HL-60 (cell line): ENCODE data around the gene PNISR.

Source experiments
- DNase-seq, 2 experiments: peaks; one replicate each; pipeline ENCODE4 v3.0.0-alpha.2; 2010 to 2020; ENCODE audit warnings: low read depth in 1 of 2, low spot score in 1 of 2
- H3K27ac ChIP-seq: fragments of 250-450 bp; sonication (Bioruptor Pico); replicated peaks from 2 replicates; pipeline ENCODE4 v1.5.1; 2020; ENCODE audit warnings: mild to moderate bottlenecking, moderate library complexity
- H3K27me3 ChIP-seq: fragments of 250-450 bp; sonication (Bioruptor Pico); 2 replicates; pipeline ENCODE4 v1.5.1; 2021; ENCODE audit warnings: mild to moderate bottlenecking, moderate library complexity; ENCODE audit not compliant: insufficient read depth, poor library complexity, severe bottlenecking
- H3K4me3 ChIP-seq: replicated peaks from 2 replicates; pipeline ENCODE4 v1.5.1; 2011; ENCODE audit warnings: mild to moderate bottlenecking, control low read depth, low read length; ENCODE audit not compliant: insufficient read depth
- CTCF ChIP-seq: IDR thresholded peaks from one replicate; pipeline ENCODE4 v1.5.1; 2011; ENCODE audit warnings: low read length, control low read depth, inconsistent platforms; ENCODE audit not compliant: insufficient read depth
- GABPA ChIP-seq: IDR thresholded peaks from 2 replicates; pipeline ENCODE4 v1.6.1; 2012; ENCODE audit warnings: low read depth
- POLR2AphosphoS5 ChIP-seq: IDR thresholded peaks from 2 replicates; pipeline ENCODE4 v1.6.1; 2012; ENCODE audit warnings: low read depth
- REST ChIP-seq: IDR thresholded peaks from 2 replicates; pipeline ENCODE4 v1.6.1; 2012; ENCODE audit warnings: low read depth; ENCODE audit not compliant: insufficient replicate concordance
- SPI1 ChIP-seq: IDR thresholded peaks from 2 replicates; pipeline ENCODE4 v1.6.1; 2012; ENCODE audit warnings: low read depth, mild to moderate bottlenecking, borderline replicate concordance

The PNISR gene

GRCh38 chr6:99434702-99435530, 9.8 kb upstream of the PNISR start:
- Histone ChIP-seq H3K4me3 (no peak overlapping the region), H3K27me3 (no peaks in the 10 kb centered on the region), H3K27ac (no peak overlapping the region)
- TF ChIP-seq CTCF (peak; percentile 39), SPI1 (no peak), REST (no peak)
- no peak for DNase-seq

DNA sequence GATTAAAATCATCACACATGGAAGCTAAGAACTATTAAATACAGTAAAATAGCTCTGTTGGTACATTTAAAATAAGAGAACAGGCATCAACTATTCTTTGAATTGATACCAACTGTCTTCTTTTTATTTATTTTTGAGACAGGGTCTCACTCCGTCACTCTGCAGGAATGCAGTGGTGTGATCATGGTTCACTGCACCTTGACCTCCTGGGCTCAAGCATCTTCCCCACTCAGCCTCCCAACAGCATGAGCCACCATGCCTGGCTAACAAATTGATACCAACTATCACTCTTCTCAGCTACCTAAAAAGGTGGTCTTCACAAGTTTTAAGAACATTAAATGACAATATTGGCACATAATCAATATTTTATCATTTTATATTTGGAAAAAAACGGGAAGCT, 7.8 kb upstream of the PNISR start:
- no peak for DNase-seq
- H3K4me3 ChIP-seq: no peak overlapping the region
- H3K27ac ChIP-seq: no peak overlapping the region
- TF ChIP-seq CTCF (no peak), SPI1 (no peak), POLR2AphosphoS5 (no peak), REST (no peak), GABPA (no peak)
- no peaks in the 10 kb centered on the region for H3K27me3 ChIP-seq

DNA sequence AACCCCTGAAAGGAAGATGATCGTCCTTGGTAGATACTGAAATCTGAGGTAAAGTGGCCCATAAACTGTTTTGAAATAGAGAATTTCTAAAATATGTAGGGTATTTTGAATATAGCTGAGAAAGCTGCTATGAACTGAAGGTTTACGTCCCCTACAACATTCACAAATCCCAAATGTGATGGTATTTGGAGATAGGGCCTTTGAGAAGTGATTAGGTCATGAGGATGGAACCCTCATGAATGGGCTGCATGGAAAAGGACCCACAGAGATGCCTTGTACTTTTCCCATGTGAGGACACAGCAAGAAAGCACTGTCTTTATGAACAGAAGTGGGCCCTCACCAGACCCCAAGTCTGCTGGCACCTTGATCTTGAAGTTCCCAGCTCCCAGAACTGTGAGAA, 6.8 kb upstream of the PNISR start:
- Histone ChIP-seq H3K4me3 (no peak overlapping the region), H3K27me3 (no peaks in the 10 kb centered on the region), H3K27ac (no peak overlapping the region)
- DNase-seq: no peak
- TF ChIP-seq CTCF: no peak
- TF ChIP-seq POLR2AphosphoS5: no peak

- no peak for TF ChIP-seq GABPA
- TF ChIP-seq SPI1: no peak
- no peak for TF ChIP-seq CTCF
- TF ChIP-seq REST: no peak
- TF ChIP-seq POLR2AphosphoS5: no peak
- no peak overlapping the region for H3K4me3 ChIP-seq
- DNase-seq: no peak
- no peaks in the 10 kb centered on the region for H3K27me3 ChIP-seq
- H3K27ac ChIP-seq: no peak overlapping the region
Observed at GRCh38 chr6:99427988-99428387, 2.9 kb upstream of the PNISR start.
